ENCODE results near the gene ISM1.

- TF ChIP-seq CTCF (IDR thresholded peaks at IDR 0.05; ENCODE audit: insufficient read depth, low read depth, low read length) (no peak), EZH2 (IDR thresholded peaks at IDR 0.05; ENCODE audit: insufficient read depth, low read length) (no peak)
Measured at GRCh38 chr20:13320702-13321101, 99.6 kb downstream of the ISM1 start.
